DND-41 (cell line): Measurements from ENCODE around the gene HDDC2.

ENCODE experiments used
- EZH2 ChIP-seq: IDR thresholded peaks from 3 replicates; pipeline ENCODE4 v1.6.1; 2012; ENCODE audit warnings: borderline replicate concordance, low read depth, mild to moderate bottlenecking, moderate library complexity, low read length, inconsistent platforms; ENCODE audit not compliant: severe bottlenecking
- TF ChIP-seq, protein P1 (sequence below): IDR thresholded peaks from 2 replicates; pipeline ENCODE4 v1.5.1; 2012; ENCODE audit warnings: borderline replicate concordance, low read length, moderate library complexity, mild to moderate bottlenecking; ENCODE audit not compliant: poor library complexity, severe bottlenecking; ENCODE audit errors: extremely low read depth

DNA sequence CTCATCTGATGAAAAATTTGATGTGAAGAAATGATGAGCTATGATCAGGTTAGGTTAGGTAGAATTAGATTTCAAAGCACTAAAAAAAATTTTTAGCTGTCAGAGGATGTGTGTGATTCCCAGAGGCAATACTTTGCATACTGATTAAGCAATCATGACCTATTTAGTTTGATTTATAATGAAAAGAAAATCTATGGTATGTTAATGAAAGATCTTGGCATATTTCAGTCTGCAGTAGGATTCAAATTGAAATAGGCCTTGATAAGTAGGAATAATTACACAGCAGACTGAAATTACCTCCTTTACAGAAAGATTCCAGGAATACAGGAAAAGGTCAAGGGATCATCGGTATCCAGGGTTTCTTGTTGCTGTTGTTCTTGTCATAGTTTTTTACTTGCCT lies 69.3 kb downstream of the HDDC2 start:
- TF ChIP-seq, protein P1, sequence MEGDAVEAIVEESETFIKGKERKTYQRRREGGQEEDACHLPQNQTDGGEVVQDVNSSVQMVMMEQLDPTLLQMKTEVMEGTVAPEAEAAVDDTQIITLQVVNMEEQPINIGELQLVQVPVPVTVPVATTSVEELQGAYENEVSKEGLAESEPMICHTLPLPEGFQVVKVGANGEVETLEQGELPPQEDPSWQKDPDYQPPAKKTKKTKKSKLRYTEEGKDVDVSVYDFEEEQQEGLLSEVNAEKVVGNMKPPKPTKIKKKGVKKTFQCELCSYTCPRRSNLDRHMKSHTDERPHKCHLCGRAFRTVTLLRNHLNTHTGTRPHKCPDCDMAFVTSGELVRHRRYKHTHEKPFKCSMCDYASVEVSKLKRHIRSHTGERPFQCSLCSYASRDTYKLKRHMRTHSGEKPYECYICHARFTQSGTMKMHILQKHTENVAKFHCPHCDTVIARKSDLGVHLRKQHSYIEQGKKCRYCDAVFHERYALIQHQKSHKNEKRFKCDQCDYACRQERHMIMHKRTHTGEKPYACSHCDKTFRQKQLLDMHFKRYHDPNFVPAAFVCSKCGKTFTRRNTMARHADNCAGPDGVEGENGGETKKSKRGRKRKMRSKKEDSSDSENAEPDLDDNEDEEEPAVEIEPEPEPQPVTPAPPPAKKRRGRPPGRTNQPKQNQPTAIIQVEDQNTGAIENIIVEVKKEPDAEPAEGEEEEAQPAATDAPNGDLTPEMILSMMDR: no peak
- TF ChIP-seq EZH2: no peak
